ENCODE results near the gene PPL. TPM values are rescaled to one million over a fixed set of nuclear protein-coding genes. Genes with fewer than 3 reads are reported as not detected.

PPL gene
- total and polyA plus RNA-seq, 2 of the 8 experiments (the other 6 are each of a cell fraction or from before 2014, with no cell fraction given): 11.3 to 29.5 TPM

GRCh38 chr16:4982056-4982867 lies 45.3 kb upstream of the PPL start:
- Histone ChIP-seq H4K5ac (ENCODE audit: insufficient read length, low read depth, low read length) (no peak overlapping the region), H3K9ac (replicated peaks in 1 of 4; ENCODE audit: extremely low read depth in 1 of 4, low read depth in 3 of 4, low read length in 3 of 4) (no peak overlapping the region), H2AK5ac (ENCODE audit: low read depth, low read length) (no peak overlapping the region), H3K79me1 (ENCODE audit: low read depth, low read length) (no peaks in the 10 kb centered on the region), H3K56ac (replicated peaks; ENCODE audit: insufficient read length, low read depth, low read length) (no peak overlapping the region), H3K9me3 (ENCODE audit: insufficient read depth in 2 of 2, low read depth in 1 of 2, low read length in 1 of 2) (no peaks in the 10 kb centered on the region), H3K23ac (ENCODE audit: insufficient read length) (no peak overlapping the region), H3K4me2 (ENCODE audit: insufficient read depth in 1 of 2, low read depth in 2 of 2, low read length in 2 of 2) (no peak overlapping the region; a peak in 1 of 4 replicates), H2BK5ac (ENCODE audit: low read depth, low read length) (no peak overlapping the region), H2BK15ac (ENCODE audit: low read length) (no peak overlapping the region), H2AFZ (ENCODE audit: low read length) (no peak overlapping the region; the same call in 1 of the 2 replicates), H4K20me1 (replicated peaks in 1 of 2; ENCODE audit: control insufficient read depth in 1 of 2, insufficient read depth in 2 of 2, low read length in 2 of 2) (no peaks in the 10 kb centered on the region), H4K8ac (ENCODE audit: extremely low read depth, insufficient read depth, low read length) (no peak overlapping the region; the same call in 1 of the 2 replicates), H3K4me1 (replicated peaks in 1 of 4; ENCODE audit: control insufficient read depth in 3 of 4, insufficient read depth in 4 of 4, low read length in 3 of 4) (peaks cover 0 to 5% (median 4%) of the 10 kb centered on the region in 4 experiments; a peak in 6 of 7 replicates), H3K79me2 (ENCODE audit: control insufficient read depth in 1 of 2, insufficient read depth in 2 of 2, low read length in 2 of 2) (no peaks in the 10 kb centered on the region), H2BK20ac (ENCODE audit: low read length) (no peak overlapping the region; the same call in 1 of the 2 replicates), H2BK12ac (ENCODE audit: low read depth, low read length) (peak overlapping the region; percentile 53; the same call in 1 of the 2 replicates), H3K27ac (ENCODE audit: low read depth, low read length) (no peak overlapping the region), H3K23me2 (ENCODE audit: low read depth, low read length) (peaks cover under 1% of the 10 kb centered on the region; the same call in 1 of the 2 replicates), H3K14ac (ENCODE audit: insufficient read length) (no peak overlapping the region), H3K4ac (replicated peaks; ENCODE audit: insufficient read length, low read depth, low read length) (no peak overlapping the region), H3K18ac (ENCODE audit: extremely low read depth, low read length) (no peak overlapping the region), H3K36me3 (ENCODE audit: control insufficient read depth in 2 of 4, insufficient read depth in 4 of 4, low read length in 3 of 4) (no peaks in the 10 kb centered on the region), H3K4me3 (ENCODE audit: extremely low read depth in 1 of 4, insufficient read depth in 2 of 4, low read depth in 3 of 4, low read length in 4 of 4) (no peak overlapping the region), H3K27me3 (replicated peaks in 1 of 4; ENCODE audit: control insufficient read depth in 3 of 4, extremely low read depth in 1 of 4, insufficient read depth in 3 of 4, low read length in 3 of 4) (peaks cover 0 to 8% (median 3%) of the 10 kb centered on the region in 4 experiments; a peak in 4 of 7 replicates), H2BK120ac (replicated peaks; ENCODE audit: low read depth, low read length) (no peak overlapping the region), H4K91ac (replicated peaks; ENCODE audit: insufficient read length, low read length) (no peak overlapping the region)
- POLR2A ChIA-PET (ENCODE audit: partially characterized antibody): interaction anchor here (0.9 to 1.4 kb wide), 4 partner anchors 9 to 90 kb away, joined by 3 to 4 read pairs (median 3); partner anchors contain the start of gene ALG1
- WGBS, 2 experiments (ENCODE audit: extremely low coverage in 1 of 2, insufficient coverage in 1 of 2, insufficient read length in 1 of 2, insufficient replicate concordance in 2 of 2, low coverage in 1 of 2, low lambda C conversion rate in 2 of 2, missing lambda C conversion rate in 1 of 2): 81% methylated on average over 19 of the region's 20 CpGs; no CpG with 5 or more reads in 1 of the 2 experiments
- DNase-seq (ENCODE audit: low read depth in 1 of 2, low spot score in 2 of 2) (no peak), FAIRE-seq (no peak)
- CTCF ChIA-PET (ENCODE audit: partially characterized antibody): interaction anchor here (1.0 to 1.2 kb wide), 2 partner anchors 20 to 24 kb away, joined by 3 read pairs; no protein-coding TSS in a partner anchor
- TF ChIP-seq CTBP2 (IDR thresholded peaks at IDR 0.05; ENCODE audit: borderline replicate concordance, insufficient read depth, insufficient read length, low read length): no peak
- TF ChIP-seq FOSL1 (IDR thresholded peaks at IDR 0.05; ENCODE audit: insufficient read depth, low read depth, low read length): no peak
- TF ChIP-seq KDM1A (IDR thresholded peaks at IDR 0.05; ENCODE audit: borderline replicate concordance, low read length): no peak
- no peak for TF ChIP-seq HDAC2 (IDR thresholded peaks at IDR 0.05; ENCODE audit: borderline replicate concordance in 1 of 2, low read depth in 2 of 2, low read length in 2 of 2)
- no peak for TF ChIP-seq USF2 (IDR thresholded peaks at IDR 0.05; ENCODE audit: low read length)
- no peak for TF ChIP-seq POLR2A (IDR thresholded peaks at IDR 0.05; ENCODE audit: control extremely low read depth in 1 of 2, low read depth in 2 of 2, low read length in 2 of 2)
- no peak for TF ChIP-seq CBX5 (IDR thresholded peaks at IDR 0.05; ENCODE audit: low read depth, low read length)
- TF ChIP-seq ATF3 (IDR thresholded peaks at IDR 0.05; ENCODE audit: insufficient read depth, low read depth, low read length): no peak
- TF ChIP-seq MAFK (IDR thresholded peaks at IDR 0.05; ENCODE audit: low read depth, low read length): no peak

Measured in H1 (cell line).